SK-N-MC (cell line): ENCODE results near the gene COL8A1.
A peak's percentile ranks its signal among the peaks of the same experiment; 100 is the strongest.

ENCODE experiments used
- DNase-seq: peaks from one replicate; pipeline ENCODE4 v3.0.0-alpha.2; 2011; ENCODE audit warnings: low read depth, low spot score
- H3K27ac ChIP-seq: fragments of 200-600 bp; sonication (generic); 2 replicates; pipeline ENCODE4 v1.5.1; 2016; ENCODE audit warnings: mixed run types
- H3K36me3 ChIP-seq: fragments of 200-600 bp; sonication (generic); 2 replicates; pipeline ENCODE4 v1.6.1; 2017; ENCODE audit warnings: antibody characterized with exemption, low read length, mixed read lengths; ENCODE audit not compliant: insufficient read depth
- H3K4me3 ChIP-seq: fragments of 200-600 bp; sonication (generic); 2 replicates; pipeline ENCODE4 v1.5.1; 2016
- H3K9ac ChIP-seq: fragments of 200-600 bp; sonication (generic); 2 replicates; pipeline ENCODE4 v1.8.0; 2017; ENCODE audit warnings: mixed run types, mixed read lengths; ENCODE audit not compliant: insufficient read length
- H3K9me3 ChIP-seq: fragments of 200-600 bp; sonication (generic); 2 replicates; pipeline ENCODE4 v1.6.1; 2017; ENCODE audit warnings: low read depth, mild to moderate bottlenecking, antibody characterized with exemption, low read length, moderate library complexity, mixed read lengths
- EZH2 ChIP-seq: fragments of 200-600 bp; sonication (generic); IDR thresholded peaks from one replicate; pipeline ENCODE4 v1.6.1; 2017; ENCODE audit warnings: antibody characterized with exemption
- FOXP2 ChIP-seq: optimal IDR thresholded peaks from 2 replicates; pipeline ENCODE3; 2011; ENCODE audit warnings: mild to moderate bottlenecking, moderate library complexity; ENCODE audit not compliant: insufficient read depth; ENCODE audit errors: extremely low read length, control extremely low read depth
- POLR2AphosphoS5 ChIP-seq: IDR thresholded peaks from 2 replicates; pipeline ENCODE4 v1.6.1; 2012; ENCODE audit warnings: mild to moderate bottlenecking, low read depth, low read length, borderline replicate concordance

Gene COL8A1

DNA sequence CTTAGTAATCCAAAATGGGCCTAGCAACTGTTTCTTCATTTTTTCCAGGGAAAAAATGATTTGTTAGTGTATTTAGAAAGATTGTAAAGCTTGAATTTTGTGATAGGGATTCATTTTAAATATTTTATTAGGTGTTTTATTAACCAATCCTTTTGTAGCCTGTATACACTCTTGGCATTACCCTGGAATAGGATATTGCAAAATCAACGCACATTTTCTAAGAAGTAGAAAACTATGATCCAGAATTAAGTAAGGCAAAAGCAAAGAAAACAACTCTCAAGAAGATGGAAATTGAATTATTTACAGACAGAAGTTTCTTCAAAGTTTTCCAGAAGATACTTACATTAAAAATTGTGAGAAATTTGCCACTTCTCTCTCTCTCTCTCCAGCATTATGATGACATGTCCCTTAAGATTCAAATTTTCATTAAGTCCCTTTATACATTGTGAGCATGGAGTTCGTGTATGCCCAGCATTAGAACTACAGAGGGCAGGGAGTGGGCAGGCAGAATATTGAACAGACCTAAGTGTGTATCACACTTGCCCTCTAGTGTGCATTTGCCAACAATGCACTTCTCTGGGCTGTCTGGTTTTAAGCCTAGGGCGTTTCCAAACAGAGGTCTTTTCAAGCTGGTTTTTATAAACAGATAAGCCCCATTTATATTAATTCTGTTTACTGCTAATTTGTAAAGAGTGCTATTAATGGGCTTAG lies 150.8 kb downstream of the COL8A1 start:
- H3K4me3 ChIP-seq = peak overlapping the region; percentile 44; the same call in 1 of the 2 replicates

DNA sequence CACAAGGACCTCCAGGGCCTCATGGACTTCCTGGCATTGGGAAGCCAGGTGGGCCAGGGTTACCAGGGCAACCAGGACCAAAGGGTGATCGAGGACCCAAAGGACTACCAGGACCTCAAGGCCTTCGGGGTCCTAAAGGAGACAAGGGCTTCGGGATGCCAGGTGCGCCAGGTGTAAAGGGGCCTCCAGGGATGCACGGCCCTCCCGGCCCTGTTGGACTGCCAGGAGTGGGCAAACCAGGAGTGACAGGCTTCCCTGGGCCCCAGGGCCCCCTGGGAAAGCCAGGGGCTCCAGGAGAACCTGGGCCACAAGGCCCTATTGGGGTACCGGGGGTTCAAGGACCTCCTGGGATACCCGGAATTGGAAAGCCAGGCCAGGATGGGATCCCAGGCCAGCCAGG lies 156.1 kb downstream of the COL8A1 start:
- no peak overlapping the region for H3K9ac ChIP-seq
- H3K4me3 ChIP-seq = no peak overlapping the region
- TF ChIP-seq POLR2AphosphoS5 = no peak
- TF ChIP-seq FOXP2 = no peak
- TF ChIP-seq EZH2 = no peak
- no peaks in the 10 kb centered on the region for H3K9me3 ChIP-seq
- no peak overlapping the region for H3K27ac ChIP-seq
- no peaks in the 10 kb centered on the region for H3K36me3 ChIP-seq
- DNase-seq = no peak

More for the DNA sequence above, 150.8 kb downstream of the COL8A1 start:
- Histone ChIP-seq H3K36me3 (no peaks in the 10 kb centered on the region), H3K27ac (no peak overlapping the region), H3K9ac (peak overlapping the region; percentile 21), H3K9me3 (no peaks in the 10 kb centered on the region)
- no peak for TF ChIP-seq EZH2
- no peak for TF ChIP-seq FOXP2
- TF ChIP-seq POLR2AphosphoS5 = no peak
- no peak for DNase-seq

GRCh38 chr3:99795573-99795972 lies 157.2 kb downstream of the COL8A1 start:
- no peak for DNase-seq
- H3K27ac ChIP-seq = no peak overlapping the region
- no peak overlapping the region for H3K4me3 ChIP-seq
- no peaks in the 10 kb centered on the region for H3K9me3 ChIP-seq
- no peaks in the 10 kb centered on the region for H3K36me3 ChIP-seq
- no peak for TF ChIP-seq POLR2AphosphoS5
- TF ChIP-seq EZH2 = no peak
- TF ChIP-seq FOXP2 = no peak
- no peak overlapping the region for H3K9ac ChIP-seq

DNA sequence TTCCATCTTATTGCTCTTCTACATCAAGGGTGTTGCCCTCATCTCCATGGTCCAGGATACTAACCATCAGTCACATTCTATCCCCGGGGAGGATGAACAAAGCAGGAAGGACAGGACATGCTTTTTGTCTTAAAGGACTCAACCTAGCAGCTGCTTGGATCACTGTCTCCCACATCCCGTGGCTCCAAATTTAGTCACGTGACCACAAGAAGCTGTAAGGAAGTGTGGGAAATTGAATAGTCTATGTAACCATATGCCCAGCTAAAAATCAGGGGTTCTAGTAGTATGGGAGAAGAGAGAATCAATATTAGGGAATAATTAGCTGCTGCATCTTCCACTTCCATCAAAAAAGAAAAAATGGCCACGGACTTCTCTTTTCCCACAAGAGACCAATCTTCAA lies 161.0 kb downstream of the COL8A1 start:
- H3K36me3 ChIP-seq = no peaks in the 10 kb centered on the region
- no peak overlapping the region for H3K4me3 ChIP-seq
- no peak overlapping the region for H3K9ac ChIP-seq
- no peaks in the 10 kb centered on the region for H3K9me3 ChIP-seq
- TF ChIP-seq FOXP2 (no peak), POLR2AphosphoS5 (no peak), EZH2 (no peak)
- no peak overlapping the region for H3K27ac ChIP-seq
- DNase-seq = no peak

GRCh38 chr3:99803297-99803696 lies 164.9 kb downstream of the COL8A1 start:
- Histone ChIP-seq H3K27ac (no peak overlapping the region), H3K4me3 (no peak overlapping the region), H3K36me3 (no peaks in the 10 kb centered on the region), H3K9ac (no peak overlapping the region), H3K9me3 (no peaks in the 10 kb centered on the region)
- TF ChIP-seq POLR2AphosphoS5 = no peak
- no peak for TF ChIP-seq EZH2
- no peak for TF ChIP-seq FOXP2
- DNase-seq = no peak

DNA sequence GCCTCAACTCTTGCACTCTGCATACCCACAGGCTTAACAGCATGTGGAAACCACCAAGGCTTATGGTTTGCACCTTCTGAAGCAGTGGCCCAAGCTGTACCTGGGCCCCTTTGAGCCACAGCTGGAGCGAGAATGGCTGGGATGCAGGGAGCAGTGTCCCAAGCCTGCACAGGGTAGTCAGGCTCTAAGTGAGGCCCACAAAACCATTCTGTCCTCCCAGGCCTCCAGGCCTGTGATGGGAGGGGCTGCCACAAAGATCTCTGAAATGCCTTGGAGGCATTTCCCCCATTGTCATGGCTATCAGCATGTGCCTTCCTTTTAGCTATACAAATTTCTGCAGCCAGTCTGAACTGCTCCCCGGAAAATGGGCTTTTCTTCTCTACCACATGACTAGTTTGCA lies 166.8 kb downstream of the COL8A1 start:
- DNase-seq = no peak
- H3K9ac ChIP-seq = no peak overlapping the region
- no peaks in the 10 kb centered on the region for H3K9me3 ChIP-seq
- no peaks in the 10 kb centered on the region for H3K36me3 ChIP-seq
- TF ChIP-seq POLR2AphosphoS5 = no peak
- no peak for TF ChIP-seq FOXP2
- TF ChIP-seq EZH2 = no peak
- H3K27ac ChIP-seq = no peak overlapping the region
- no peak overlapping the region for H3K4me3 ChIP-seq

DNA sequence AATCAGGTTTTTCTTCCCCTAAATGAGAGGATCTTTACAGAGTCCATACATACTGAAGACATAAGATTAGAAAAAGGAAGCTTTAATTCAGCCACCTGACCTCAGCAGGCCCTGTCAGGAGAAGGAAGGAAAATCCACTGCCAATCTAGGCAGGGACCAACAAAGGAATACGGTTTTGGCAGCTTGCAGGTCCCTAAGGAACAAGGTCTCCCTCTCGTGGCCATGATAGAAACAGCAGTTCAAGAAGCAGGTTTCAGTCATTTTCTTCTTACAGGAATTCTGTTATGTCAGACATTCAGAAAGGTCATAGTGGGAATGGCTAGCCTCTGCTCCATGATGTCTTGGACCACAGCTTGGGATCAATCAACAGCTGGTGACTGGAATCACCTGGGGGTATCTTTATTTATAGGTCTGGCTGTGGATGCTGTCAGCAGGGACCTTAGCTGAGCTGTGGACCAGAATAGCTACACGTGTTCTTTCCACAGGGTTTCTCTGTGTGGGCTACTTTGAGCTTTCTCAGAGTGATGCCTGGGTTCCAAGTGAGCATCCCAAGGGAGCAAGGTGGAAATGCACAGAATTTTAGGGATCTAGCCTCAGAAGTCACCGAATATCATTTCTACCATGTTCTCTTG lies 169.9 kb downstream of the COL8A1 start:
- H3K27ac ChIP-seq = no peak overlapping the region
- peak; percentile 66 for DNase-seq

DNA sequence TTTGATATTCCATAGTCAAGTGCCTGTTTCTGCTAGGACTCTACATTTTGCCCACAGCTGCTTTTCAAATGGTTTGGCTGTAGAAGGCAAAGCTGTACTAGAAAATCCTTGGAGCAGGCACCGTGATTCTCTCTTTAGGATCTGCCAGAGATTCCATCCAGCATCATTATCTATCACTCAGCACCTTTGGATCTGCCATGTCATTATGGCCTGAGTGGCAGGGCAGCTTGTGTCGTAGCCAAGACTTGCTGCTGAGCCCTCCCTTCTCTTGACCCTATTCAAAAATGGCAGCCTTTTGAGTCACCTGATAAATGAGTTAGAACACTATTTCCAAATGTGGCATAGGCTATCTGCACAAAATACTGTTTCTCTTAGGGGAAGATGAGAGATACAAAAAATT lies 171.2 kb downstream of the COL8A1 start:
- no peak for DNase-seq
- H3K9me3 ChIP-seq = no peaks in the 10 kb centered on the region
- TF ChIP-seq FOXP2 = no peak
- no peak for TF ChIP-seq POLR2AphosphoS5

More for the DNA sequence above, 169.9 kb downstream of the COL8A1 start:
- TF ChIP-seq EZH2 (no peak), POLR2AphosphoS5 (no peak), FOXP2 (no peak)
- no peaks in the 10 kb centered on the region for H3K36me3 ChIP-seq
- no peaks in the 10 kb centered on the region for H3K9me3 ChIP-seq
- H3K4me3 ChIP-seq = no peak overlapping the region
- H3K9ac ChIP-seq = no peak overlapping the region

DNA sequence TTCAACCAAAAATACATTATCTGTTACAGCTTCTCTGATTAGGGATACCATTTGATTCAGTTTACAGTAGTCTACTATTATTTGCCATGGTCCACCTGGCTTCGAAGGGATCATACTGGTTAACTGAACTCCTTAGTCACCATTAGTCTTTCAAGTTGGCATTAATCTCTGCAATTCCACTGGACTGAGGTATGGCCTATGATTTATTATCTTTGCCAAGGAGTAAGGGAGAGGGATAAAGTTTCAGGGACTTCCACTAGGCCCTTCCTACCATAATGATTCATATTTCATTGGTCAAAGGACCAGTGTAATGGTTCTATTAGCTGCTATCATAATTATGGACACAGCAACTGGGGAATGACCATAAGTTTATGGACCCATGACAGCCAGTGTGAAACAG lies 172.0 kb downstream of the COL8A1 start:
- no peak for TF ChIP-seq POLR2AphosphoS5
- no peak for TF ChIP-seq FOXP2
- no peak for TF ChIP-seq EZH2
- Histone ChIP-seq H3K4me3 (no peak overlapping the region), H3K27ac (no peak overlapping the region), H3K9ac (no peak overlapping the region), H3K9me3 (no peaks in the 10 kb centered on the region), H3K36me3 (no peaks in the 10 kb centered on the region)
- DNase-seq = no peak

More for the DNA sequence above, 171.2 kb downstream of the COL8A1 start:
- Histone ChIP-seq H3K9ac (no peak overlapping the region), H3K27ac (no peak overlapping the region), H3K4me3 (no peak overlapping the region), H3K36me3 (no peaks in the 10 kb centered on the region)
